Measurements from ENCODE around the gene LIMCH1. TPM values are rescaled to one million over a fixed set of nuclear protein-coding genes. Genes with fewer than 3 reads are reported as not detected.

Gene LIMCH1
- total and polyA plus RNA-seq, 2 of the 8 experiments (the other 6 are each of a cell fraction or from before 2014, with no cell fraction given), result 2.7 to 3.0 TPM

- Histone ChIP-seq H3K4me2 (ENCODE audit: insufficient read depth in 1 of 2, low read depth in 2 of 2, low read length in 2 of 2) (no peak overlapping the region), H2BK12ac (ENCODE audit: low read depth, low read length) (no peak overlapping the region), H4K8ac (ENCODE audit: extremely low read depth, insufficient read depth, low read length) (no peak overlapping the region)
Measured at GRCh38 chr4:41507291-41507947, 30.5 kb upstream of the LIMCH1 start.

More at GRCh38 chr4:41507291-41507947, 30.5 kb upstream of the LIMCH1 start:
- H2AK5ac ChIP-seq (ENCODE audit: low read depth, low read length), result no peak overlapping the region
- DNase-seq (ENCODE audit: low read depth in 1 of 2, low spot score in 2 of 2) (no peak), FAIRE-seq (no peak)
- no peak overlapping the region for H4K91ac ChIP-seq (replicated peaks; ENCODE audit: insufficient read length, low read length)
- H3K18ac ChIP-seq (ENCODE audit: extremely low read depth, low read length), result no peak overlapping the region
- H2BK20ac ChIP-seq (ENCODE audit: low read length), result no peak overlapping the region
- H2BK5ac ChIP-seq (ENCODE audit: low read depth, low read length), result no peak overlapping the region
- no peak overlapping the region for H3K27ac ChIP-seq (ENCODE audit: low read depth, low read length)
- H3K4ac ChIP-seq (replicated peaks; ENCODE audit: insufficient read length, low read depth, low read length), result no peak overlapping the region
- H3K23ac ChIP-seq (ENCODE audit: insufficient read length), result no peak overlapping the region
- no peak overlapping the region for H3K56ac ChIP-seq (replicated peaks; ENCODE audit: insufficient read length, low read depth, low read length)
- no peak overlapping the region for H3K14ac ChIP-seq (ENCODE audit: insufficient read length)
- CTCF ChIA-PET (ENCODE audit: partially characterized antibody), result interaction anchor here (0.7 to 1.8 kb wide), 2 partner anchors 10 to 139 kb away, joined by 3 to 7 read pairs; no protein-coding TSS in a partner anchor
- H3K79me2 ChIP-seq (ENCODE audit: control insufficient read depth in 1 of 2, insufficient read depth in 2 of 2, low read length in 2 of 2), result no peaks in the 10 kb centered on the region
- 83% methylated on average over 3 of the region's 3 CpGs; no CpG with 5 or more reads in 1 of the 2 experiments for WGBS, 2 experiments (ENCODE audit: extremely low coverage in 1 of 2, insufficient coverage in 1 of 2, insufficient read length in 1 of 2, insufficient replicate concordance in 2 of 2, low coverage in 1 of 2, low lambda C conversion rate in 2 of 2, missing lambda C conversion rate in 1 of 2)
- no peak overlapping the region for H2BK120ac ChIP-seq (replicated peaks; ENCODE audit: low read depth, low read length)
- H3K36me3 ChIP-seq (ENCODE audit: control insufficient read depth in 2 of 4, insufficient read depth in 4 of 4, low read length in 3 of 4), result no peaks in the 10 kb centered on the region; a peak in 1 of 8 replicates
- no peaks in the 10 kb centered on the region for H3K79me1 ChIP-seq (ENCODE audit: low read depth, low read length)
- no peaks in the 10 kb centered on the region for H4K20me1 ChIP-seq (replicated peaks in 1 of 2; ENCODE audit: control insufficient read depth in 1 of 2, insufficient read depth in 2 of 2, low read length in 2 of 2)
- POLR2A ChIA-PET (ENCODE audit: partially characterized antibody), result no interaction called here
- no peaks in the 10 kb centered on the region; the same call in 1 of the 2 replicates for H3K23me2 ChIP-seq (ENCODE audit: low read depth, low read length)
- TF ChIP-seq, protein P1, sequence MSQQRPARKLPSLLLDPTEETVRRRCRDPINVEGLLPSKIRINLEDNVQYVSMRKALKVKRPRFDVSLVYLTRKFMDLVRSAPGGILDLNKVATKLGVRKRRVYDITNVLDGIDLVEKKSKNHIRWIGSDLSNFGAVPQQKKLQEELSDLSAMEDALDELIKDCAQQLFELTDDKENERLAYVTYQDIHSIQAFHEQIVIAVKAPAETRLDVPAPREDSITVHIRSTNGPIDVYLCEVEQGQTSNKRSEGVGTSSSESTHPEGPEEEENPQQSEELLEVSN (IDR thresholded peaks at IDR 0.05), result no peak
- no peak for TF ChIP-seq ATF2 (IDR thresholded peaks at IDR 0.05; ENCODE audit: low read length)
- no peak for TF ChIP-seq HDAC6 (IDR thresholded peaks at IDR 0.05; ENCODE audit: low read depth, low read length)
- TF ChIP-seq SP4 (IDR thresholded peaks at IDR 0.05; ENCODE audit: low read length), result no peak
- H2AFZ ChIP-seq (ENCODE audit: low read length), result no peak overlapping the region
- no peaks in the 10 kb centered on the region for H3K27me3 ChIP-seq (replicated peaks in 1 of 4; ENCODE audit: control insufficient read depth in 3 of 4, extremely low read depth in 1 of 4, insufficient read depth in 3 of 4, low read length in 3 of 4)
- H4K5ac ChIP-seq (ENCODE audit: insufficient read length, low read depth, low read length), result no peak overlapping the region
- H3K9ac ChIP-seq (replicated peaks in 1 of 4; ENCODE audit: extremely low read depth in 1 of 4, low read depth in 3 of 4, low read length in 3 of 4), result no peak overlapping the region
- no peaks in the 10 kb centered on the region for H3K9me3 ChIP-seq (ENCODE audit: insufficient read depth in 2 of 2, low read depth in 1 of 2, low read length in 1 of 2)
- peaks cover 0 to 7% (median 1%) of the 10 kb centered on the region in 4 experiments; a peak in 3 of 7 replicates for H3K4me1 ChIP-seq (replicated peaks in 1 of 4; ENCODE audit: control insufficient read depth in 3 of 4, insufficient read depth in 4 of 4, low read length in 3 of 4)
- H2BK15ac ChIP-seq (ENCODE audit: low read length), result no peak overlapping the region
- H3K4me3 ChIP-seq (ENCODE audit: extremely low read depth in 1 of 4, insufficient read depth in 2 of 4, low read depth in 3 of 4, low read length in 4 of 4), result no peak overlapping the region
